NOMO-1 treated with DMSO at 0.1 percent for 48 hours (cell line): Measurements from ENCODE around the gene TECPR2.
"Not testable (repeated sequence)": the region's sequence is repeated elsewhere in the genome, so short reads cannot be mapped to it uniquely, and the experiment has no call there.

Source experiments
- DNase-seq: peaks from one replicate; lab custom pipeline; 2025; ENCODE audit not compliant: unreplicated experiment; lab: John Stamatoyannopoulos, UW

The TECPR2 gene

DNA sequence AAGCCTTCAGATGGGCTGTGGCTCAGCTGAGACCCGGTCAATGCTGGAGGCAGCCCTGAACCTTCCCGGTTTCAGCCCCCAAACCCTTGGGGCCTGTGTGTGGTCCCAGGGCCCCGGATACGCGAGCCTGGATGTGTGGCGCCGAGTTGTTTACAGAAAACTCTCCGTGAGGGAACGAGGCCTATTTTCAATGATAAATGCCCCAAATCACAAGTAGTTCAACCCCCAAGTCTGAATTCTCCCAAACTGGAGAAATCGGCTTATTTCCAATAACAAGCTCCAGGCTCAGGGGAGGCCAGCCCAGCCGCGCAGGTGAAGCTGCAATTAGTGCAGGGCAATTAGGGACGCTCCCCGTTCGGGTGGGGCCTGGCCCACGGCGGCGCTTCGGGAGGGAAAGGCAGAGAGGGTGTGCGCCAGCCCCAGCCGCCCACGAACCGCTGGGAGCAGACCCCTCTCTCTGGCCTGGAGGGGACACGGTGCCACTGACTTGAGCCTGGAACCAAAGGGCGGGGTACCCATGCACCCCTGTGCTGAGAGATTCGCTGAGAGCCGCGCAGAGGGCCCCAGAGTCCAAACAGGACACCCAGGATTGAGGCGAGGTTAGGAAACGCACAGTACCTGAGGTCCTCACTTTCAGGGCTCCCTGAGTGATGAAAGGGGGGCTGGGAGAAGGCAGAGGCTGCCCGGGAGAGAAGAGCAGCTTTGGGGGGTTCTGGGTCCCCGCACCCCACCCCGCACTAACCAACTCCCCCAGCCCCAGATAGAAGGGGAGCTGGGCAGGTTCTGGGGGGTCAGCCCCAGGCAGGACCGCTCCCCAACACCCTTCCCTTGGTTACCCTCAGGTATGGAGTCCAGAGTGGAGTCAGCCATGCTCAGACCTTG, 161.1 kb downstream of the TECPR2 start:
- no peak for DNase-seq

GRCh38 chr14:102524451-102525218, 161.9 kb downstream of the TECPR2 start:
- peak; percentile 98 for DNase-seq

DNA sequence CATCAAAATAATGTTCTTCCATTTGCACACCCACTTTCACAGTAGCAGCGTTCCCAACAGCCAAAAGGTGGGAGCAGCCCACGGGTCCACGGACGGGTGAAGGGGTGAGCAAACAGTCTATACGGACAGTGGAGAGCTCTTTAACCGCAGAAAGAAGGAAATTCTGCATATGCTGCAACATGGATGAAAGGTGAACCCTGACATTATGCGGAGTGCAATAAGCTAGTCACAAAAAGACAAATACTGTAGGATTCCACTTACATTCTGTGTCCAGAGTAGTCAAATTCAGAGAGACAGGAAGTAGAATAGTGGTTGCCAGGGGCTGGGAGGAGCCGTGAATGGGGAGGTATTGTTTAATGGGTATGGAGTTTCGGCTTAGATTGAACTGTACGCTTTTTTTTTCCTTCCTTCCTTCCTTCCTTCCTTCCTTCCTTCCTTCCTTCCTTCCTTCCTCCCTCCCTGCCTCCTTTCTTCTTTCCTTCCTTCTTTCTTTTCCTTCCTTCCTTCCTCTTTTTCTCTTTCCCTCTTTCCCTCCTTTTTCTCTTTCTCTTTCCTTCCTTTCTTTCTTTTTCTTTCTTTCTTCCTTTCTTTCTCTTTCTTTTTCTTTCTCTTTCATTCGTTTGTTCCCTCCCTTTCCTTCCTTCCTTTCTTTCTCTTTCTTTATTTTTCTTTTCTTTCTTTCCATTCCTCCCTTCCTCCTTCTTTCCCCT, 162.6 kb downstream of the TECPR2 start:
- peak; percentile 49 for DNase-seq

- DNase-seq, result no peak
These were observed 163.3 kb downstream of the TECPR2 start for GRCh38 chr14:102525929-102526497.

GRCh38 chr14:102528431-102529170, 165.9 kb downstream of the TECPR2 start:
- no peak for DNase-seq

DNA sequence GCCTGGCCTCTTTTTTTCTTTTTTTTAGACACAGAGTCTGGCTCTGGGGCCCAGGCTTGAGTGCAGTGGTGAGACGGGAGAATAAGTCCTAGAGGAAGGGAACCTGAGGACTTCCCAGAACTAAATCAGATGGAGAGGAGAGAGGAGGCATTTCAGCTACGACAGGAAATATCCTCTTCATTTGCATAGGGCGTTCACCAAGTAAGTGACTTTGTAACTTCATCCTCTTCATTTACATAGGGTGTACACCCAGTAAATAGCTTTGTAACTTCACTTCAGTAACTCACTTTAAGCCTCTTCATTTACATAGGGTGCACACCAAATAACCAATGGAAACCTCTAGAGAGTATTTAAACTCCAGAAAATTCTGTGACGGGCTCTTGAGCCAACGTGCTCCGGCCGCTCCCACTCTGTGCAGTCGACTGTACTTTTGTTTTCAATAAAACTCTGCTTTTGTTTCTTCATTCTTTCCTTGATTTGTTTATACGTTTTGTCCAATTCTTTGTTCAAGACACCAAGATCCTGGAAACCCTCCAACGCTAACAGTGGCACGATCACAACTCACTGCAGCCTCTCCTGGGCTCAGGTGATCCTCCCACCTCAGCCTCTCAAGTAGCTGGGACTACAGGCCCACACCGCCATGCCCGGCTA, 168.2 kb downstream of the TECPR2 start:
- peak; percentile 48 for DNase-seq

- DNase-seq, result no peak
These were observed 169.5 kb downstream of the TECPR2 start for GRCh38 chr14:102532204-102532658.

DNA sequence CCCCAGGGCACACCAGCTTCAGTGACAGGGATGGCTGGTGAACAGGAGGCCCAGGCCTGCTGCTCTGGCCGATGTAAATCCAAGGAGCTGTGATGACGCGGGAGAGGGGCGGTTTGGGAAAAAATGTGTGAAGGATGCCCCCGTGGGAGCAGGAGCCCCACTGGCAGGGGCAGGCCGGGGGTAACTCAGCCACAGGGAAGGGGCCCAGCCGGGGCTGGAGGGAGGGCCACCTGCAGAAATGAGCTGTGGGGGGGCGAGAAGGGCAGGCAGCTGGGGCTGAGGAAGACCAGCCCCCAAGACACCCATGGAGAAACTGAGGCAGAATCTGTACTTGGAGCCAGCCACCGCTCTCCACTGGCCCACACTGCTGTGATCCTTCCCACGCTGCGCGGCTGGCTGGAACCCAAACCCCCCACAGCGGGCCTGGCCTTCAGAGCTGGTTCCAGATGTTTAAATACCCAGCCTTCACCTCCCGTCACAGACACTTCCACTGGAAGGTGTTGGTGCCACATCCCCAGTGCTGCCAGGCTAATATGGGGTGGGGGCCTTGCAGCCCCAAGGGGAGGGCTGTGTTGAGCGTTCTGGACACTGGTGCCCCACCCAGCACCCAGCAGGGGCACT, 175.3 kb downstream of the TECPR2 start:
- no peak for DNase-seq

DNA sequence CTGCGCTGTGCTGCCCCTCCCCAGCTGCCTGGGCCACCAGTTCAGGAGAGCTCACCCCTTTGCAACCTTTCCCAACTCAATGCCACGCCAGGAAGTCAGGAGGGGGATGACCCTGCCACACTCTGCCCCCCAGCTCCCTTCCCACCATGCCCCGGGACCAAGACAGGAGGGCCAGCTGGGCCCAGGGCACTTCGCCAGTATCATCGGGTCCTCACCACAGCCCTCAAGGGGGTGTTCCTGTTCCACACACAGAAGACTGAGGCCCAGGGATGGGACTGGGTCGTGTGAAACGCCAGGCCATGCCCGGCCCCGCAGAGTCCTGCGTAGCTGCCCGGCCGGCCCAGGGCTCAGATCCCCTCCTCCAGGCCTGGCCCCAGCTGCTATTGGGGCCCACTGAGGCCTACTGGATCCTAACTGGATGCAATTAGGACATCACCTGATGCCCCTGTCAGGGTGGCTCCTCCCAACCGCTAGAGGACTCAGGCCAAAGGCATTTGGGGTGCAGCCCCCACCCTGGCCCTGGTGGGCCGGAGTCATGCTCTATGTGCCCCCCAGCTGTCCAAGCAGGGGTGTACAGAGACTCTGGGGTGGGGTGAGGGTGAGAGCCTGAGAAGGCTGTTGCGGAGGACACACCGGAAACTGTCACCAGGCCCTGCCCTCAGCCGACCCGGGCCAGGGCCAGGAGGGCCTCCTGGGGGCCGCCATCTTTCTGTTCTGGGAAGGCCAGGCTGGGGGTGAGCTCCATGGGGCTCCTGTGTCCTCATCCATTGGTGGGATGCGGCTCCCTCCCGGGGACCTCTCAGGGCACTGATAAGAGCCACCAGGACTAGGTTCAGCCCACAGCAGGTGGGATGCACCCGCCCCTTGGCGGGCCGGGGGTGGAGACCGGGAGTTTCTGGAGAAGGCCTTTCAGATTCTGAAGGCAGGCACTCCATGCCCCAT, 176.1 kb downstream of the TECPR2 start:
- no peak for DNase-seq

- DNase-seq, result no peak
These were observed 177.0 kb downstream of the TECPR2 start for GRCh38 chr14:102539544-102540314.

GRCh38 chr14:102540315-102541028, 177.7 kb downstream of the TECPR2 start:
- no peak for DNase-seq

GRCh38 chr14:102541029-102541491, 178.3 kb downstream of the TECPR2 start:
- DNase-seq, result not testable (repeated sequence)

- DNase-seq, result no peak
These were observed 179.0 kb downstream of the TECPR2 start for GRCh38 chr14:102541771-102542170.

- no peak for DNase-seq
These were observed 181.5 kb downstream of the TECPR2 start for GRCh38 chr14:102544046-102544746.

- DNase-seq, result no peak
These were observed 182.2 kb downstream of the TECPR2 start for GRCh38 chr14:102544747-102545460.
